GM21825 (cell line): Measurements from ENCODE around the gene OR8H2.
"Not testable (repeated sequence)": the region's sequence is repeated elsewhere in the genome, so short reads cannot be mapped to it uniquely, and the experiment has no call there.

Experiments
- ATAC-seq: cut with Tn5 transposase; IDR thresholded peaks from one replicate; pipeline ENCODE4 v1.9.1; 2021; ENCODE audit warnings: mild to moderate bottlenecking, moderate library complexity; ENCODE audit not compliant: unreplicated experiment

The OR8H2 gene

GRCh38 chr11:56103210-56103737 is at the start of gene OR8H2:
OR8H2 (plus strand) TSS chr11:56103687; CDS start chr11:56105043, 1,356 bp downstream.
- ATAC-seq, result no peak

DNA sequence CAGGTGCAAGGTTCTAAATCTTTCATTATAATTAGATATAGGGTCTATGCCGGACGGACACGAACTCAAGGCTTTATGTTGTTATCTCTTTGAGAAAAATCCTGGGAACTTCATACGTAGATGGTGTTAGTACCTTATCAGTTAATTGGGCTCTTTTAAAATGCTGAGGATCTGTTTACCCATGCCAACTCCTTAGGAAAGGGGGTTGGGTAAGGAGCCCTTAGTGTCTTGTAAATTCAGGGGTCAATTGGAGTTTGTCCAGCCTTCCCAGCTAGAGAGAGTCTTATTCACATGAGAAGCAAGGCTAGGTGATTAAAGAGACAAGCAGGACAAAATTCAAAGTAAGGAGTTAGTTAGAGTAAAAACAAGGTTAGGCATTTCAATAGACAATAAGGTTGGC is 47.1 kb upstream of the OR8H2 start:
- ATAC-seq, result not testable (repeated sequence)

GRCh38 chr11:56057661-56058237 is 45.7 kb upstream of the OR8H2 start:
- not testable (repeated sequence) for ATAC-seq

- ATAC-seq, result not testable (repeated sequence)
Observed at GRCh38 chr11:56058260-56058780, 45.2 kb upstream of the OR8H2 start.

GRCh38 chr11:56066980-56067379 is 36.5 kb upstream of the OR8H2 start:
- no peak for ATAC-seq

GRCh38 chr11:56089697-56090096 is 13.8 kb upstream of the OR8H2 start:
- ATAC-seq, result no peak

GRCh38 chr11:56093008-56093407 is 10.5 kb upstream of the OR8H2 start, which contains the start of gene OR8I2:
OR8I2 (plus strand) TSS chr11:56093308; CDS start chr11:56093308, 0 bp downstream.
- no peak for ATAC-seq

- ATAC-seq, result no peak
Observed at GRCh38 chr11:56122073-56122472, 18.6 kb downstream of the OR8H2 start, which contains the start of gene OR8H3. OR8H3 (plus strand) TSS chr11:56122373; CDS start chr11:56122373, 0 bp downstream.

DNA sequence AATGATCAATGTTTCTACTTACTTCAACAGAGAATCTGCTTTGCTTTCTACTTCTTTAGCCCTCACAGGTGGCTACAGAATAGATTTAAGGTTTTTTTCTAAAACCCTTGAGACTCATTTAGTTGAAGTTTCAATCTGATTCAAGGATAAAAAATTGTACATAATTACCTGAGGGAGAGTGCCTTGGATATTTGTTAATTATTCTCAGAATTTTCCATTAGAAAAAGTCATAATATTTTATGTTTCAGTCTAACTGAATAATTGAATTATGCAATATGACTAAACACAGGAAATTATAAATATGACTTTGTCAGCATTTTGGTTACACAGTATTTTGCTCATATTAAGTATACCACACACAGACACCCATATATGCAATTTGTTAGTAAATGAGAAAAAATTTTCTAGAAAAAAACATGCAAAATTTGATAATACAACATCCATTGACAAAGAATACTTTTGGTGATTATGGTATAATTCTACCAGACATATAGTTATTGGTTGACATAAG is 36.7 kb downstream of the OR8H2 start, which contains the start of gene OR8J3:
Gene OR8J3, minus strand, starts transcription at position 51 of the 511 bp plus-strand sequence. CDS start 2,483 bp downstream, outside the sequence.
- no peak for ATAC-seq

DNA sequence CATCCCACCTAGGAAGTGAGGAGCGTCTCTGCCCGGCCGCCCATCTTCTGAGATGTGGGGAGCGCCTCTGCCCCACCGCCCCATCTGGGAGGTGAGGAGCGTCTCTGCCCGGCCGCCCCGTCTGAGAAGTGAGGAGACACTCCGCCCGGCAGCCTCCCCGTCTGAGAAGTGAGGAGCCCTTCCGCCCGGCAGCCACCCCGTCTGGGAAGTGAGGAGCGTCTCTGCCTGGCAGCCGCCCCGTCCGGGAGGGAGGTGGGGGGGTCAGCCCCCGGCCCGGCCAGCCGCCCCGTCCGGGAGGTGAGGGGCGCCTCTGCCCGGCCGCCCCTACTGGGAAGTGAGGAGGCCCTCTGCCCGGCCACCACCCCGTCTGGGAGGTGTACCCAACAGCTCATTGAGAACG is 40.2 kb downstream of the OR8H2 start:
- ATAC-seq, result not testable (repeated sequence)

DNA sequence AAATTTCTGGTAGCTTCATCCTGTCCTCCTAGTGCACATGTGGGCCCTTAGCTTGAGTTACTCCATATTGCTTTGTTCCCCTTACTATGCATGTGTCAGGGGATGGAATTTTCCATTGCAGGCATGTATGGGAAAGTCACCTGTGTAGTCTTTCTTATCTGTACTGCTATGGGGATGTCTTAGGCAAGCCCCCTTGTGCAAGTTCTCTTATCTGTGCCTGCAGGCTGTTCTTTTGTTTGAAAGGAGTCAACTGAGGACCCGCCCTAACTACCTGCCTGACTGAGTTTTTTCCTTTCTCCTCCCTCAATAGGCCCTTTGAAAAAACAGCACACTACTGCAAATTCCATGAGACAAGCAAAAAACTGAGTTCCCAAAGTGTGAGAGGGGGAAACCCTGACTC is 47.9 kb downstream of the OR8H2 start:
- no peak for ATAC-seq

DNA sequence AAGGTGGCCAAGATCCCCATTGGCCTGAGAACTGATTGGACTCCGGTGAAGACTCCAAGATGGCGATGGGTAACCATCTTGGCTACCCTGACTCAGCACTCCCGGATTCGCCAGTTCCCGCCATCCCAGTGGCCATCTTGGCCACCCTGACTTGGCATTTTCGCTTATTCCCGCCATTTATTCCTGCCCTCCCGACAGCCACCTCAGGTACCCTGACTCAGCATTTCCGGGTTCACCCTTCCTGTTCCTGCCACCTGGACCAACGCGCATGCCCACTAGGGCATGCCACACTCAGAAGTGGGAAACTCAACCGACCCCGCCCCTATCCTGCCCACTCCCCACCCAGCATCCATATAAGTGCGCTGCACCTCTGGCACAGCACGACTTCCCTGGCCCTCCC is 48.8 kb downstream of the OR8H2 start:
- no peak for ATAC-seq
